Osteoblast (primary cell): Measurements from ENCODE around the gene ITIH5. TPM values are rescaled to one million over a fixed set of nuclear protein-coding genes. Genes with fewer than 3 reads are reported as not detected.
"Not testable (repeated sequence)": the region's sequence is repeated elsewhere in the genome, so short reads cannot be mapped to it uniquely, and the experiment has no call there.

Source experiments
- DNase-seq: peaks from one replicate; pipeline ENCODE4 v3.0.0; 2011; ENCODE audit warnings: low spot score, mixed read lengths; ENCODE audit not compliant: insufficient read length; ENCODE audit errors: missing footprints
- H2AFZ ChIP-seq: 2 replicates; pipeline ENCODE4 v1.6.0; 2011; ENCODE audit warnings: mild to moderate bottlenecking, low read length
- H3K27ac ChIP-seq: 2 replicates; pipeline ENCODE4 v1.5.1; 2011; ENCODE audit warnings: mild to moderate bottlenecking, low read depth, low read length, moderate library complexity
- H3K27me3 ChIP-seq: 2 replicates; pipeline ENCODE4 v1.6.0; 2012; ENCODE audit warnings: mild to moderate bottlenecking, control low read depth, inconsistent platforms, low read length, moderate library complexity; ENCODE audit not compliant: insufficient read depth
- H3K36me3 ChIP-seq: 2 replicates; pipeline ENCODE4 v1.5.1; 2011; ENCODE audit warnings: mild to moderate bottlenecking, low read length, control low read depth, moderate library complexity; ENCODE audit not compliant: insufficient read depth
- H3K4me1 ChIP-seq: 2 replicates; pipeline ENCODE4 v1.5.1; 2011; ENCODE audit warnings: mild to moderate bottlenecking, low read length, control low read depth, moderate library complexity; ENCODE audit not compliant: insufficient read depth
- H3K4me2 ChIP-seq: 2 replicates; pipeline ENCODE4 v1.6.0; 2011; ENCODE audit warnings: mild to moderate bottlenecking, low read length; ENCODE audit not compliant: insufficient read depth
- H3K4me3 ChIP-seq: fragments of 200-600 bp; sonication (generic); 3 replicates; pipeline ENCODE4 v1.5.1; 2012; ENCODE audit warnings: mild to moderate bottlenecking, low read length, inconsistent platforms; ENCODE audit not compliant: insufficient read depth
- H3K79me2 ChIP-seq: 2 replicates; pipeline ENCODE4 v1.6.0; 2012; ENCODE audit warnings: mild to moderate bottlenecking, low read length, control low read depth, inconsistent platforms; ENCODE audit not compliant: insufficient read depth
- H3K9me3 ChIP-seq: 2 replicates; pipeline ENCODE4 v1.5.1; 2011; ENCODE audit warnings: low read depth, low read length, control low read depth
- H4K20me1 ChIP-seq: 2 replicates; pipeline ENCODE4 v1.6.0; 2012; ENCODE audit warnings: mild to moderate bottlenecking, low read length, control low read depth; ENCODE audit not compliant: insufficient read depth
- total RNA-seq: library from RNA; depleted of rRNA; stranded (reverse); fragments of >200 nt; gene quantifications from 2 replicates; pipeline ENCODE4 v1.2.3, GENCODE V29; 2012
- TF ChIP-seq, protein P1 (sequence below): IDR thresholded peaks from 2 replicates; pipeline ENCODE4 v1.5.1; 2011; ENCODE audit warnings: mild to moderate bottlenecking, low read depth, low read length, moderate library complexity; ENCODE audit errors: extremely low read depth

The ITIH5 gene
- total RNA-seq, result 0.88 and 2.2 TPM in 2 replicates

DNA sequence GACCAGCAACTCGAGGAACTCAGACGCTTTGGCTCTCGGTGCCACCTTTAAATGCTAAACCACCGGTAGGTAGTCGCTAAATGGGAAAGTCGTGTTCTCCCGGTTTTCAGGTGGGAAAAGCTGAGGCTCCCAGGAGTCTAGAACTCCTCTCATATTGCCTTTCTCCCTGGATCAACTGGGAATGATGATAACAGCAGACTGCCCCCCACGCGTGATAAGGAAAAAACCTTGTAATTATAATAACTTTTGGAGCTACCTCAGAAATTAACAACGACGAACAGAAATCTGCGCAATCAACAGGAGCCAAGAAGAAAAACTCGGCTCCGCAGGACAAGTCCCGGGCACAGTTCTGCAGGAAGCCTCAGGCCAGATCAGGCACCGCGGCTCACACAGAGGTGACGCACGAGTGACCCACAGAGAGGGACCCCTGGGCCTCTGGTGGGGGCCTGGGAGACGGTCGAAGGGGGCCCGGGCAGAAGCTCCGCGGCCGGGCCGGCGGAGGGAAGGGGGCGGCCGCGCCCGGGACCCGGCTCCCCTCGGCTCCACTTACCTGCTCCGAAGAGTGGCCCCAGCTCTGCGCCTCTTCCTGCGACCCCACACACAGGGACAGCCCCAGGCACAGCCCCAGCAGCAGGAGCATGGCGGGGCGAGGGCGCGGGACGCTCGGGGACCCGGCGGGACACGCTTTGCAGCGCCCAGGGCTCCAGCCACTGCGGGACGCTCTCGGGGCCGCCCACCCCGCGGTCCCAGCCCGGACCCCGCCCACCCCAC lies at the start of gene ITIH5:
Gene ITIH5, minus strand, starts transcription at position 714 of the 771 bp plus-strand sequence. Its CDS starts 74 bp downstream, at position 640.
- Histone ChIP-seq H2AFZ (no peak within 1 kb of the TSS), H3K27me3 (peaks cover 18% of the 10 kb centered on the region), H3K4me3 (no peak within 1 kb of the TSS), H4K20me1 (no peaks in the 10 kb centered on the region), H3K79me2 (no peaks in the 10 kb centered on the region), H3K4me1 (no peaks in the 10 kb centered on the region), H3K36me3 (no peaks in the 10 kb centered on the region), H3K9me3 (no peaks in the 10 kb centered on the region), H3K4me2 (no peak within 1 kb of the TSS), H3K27ac (no peak within 1 kb of the TSS)
- TF ChIP-seq, protein P1, sequence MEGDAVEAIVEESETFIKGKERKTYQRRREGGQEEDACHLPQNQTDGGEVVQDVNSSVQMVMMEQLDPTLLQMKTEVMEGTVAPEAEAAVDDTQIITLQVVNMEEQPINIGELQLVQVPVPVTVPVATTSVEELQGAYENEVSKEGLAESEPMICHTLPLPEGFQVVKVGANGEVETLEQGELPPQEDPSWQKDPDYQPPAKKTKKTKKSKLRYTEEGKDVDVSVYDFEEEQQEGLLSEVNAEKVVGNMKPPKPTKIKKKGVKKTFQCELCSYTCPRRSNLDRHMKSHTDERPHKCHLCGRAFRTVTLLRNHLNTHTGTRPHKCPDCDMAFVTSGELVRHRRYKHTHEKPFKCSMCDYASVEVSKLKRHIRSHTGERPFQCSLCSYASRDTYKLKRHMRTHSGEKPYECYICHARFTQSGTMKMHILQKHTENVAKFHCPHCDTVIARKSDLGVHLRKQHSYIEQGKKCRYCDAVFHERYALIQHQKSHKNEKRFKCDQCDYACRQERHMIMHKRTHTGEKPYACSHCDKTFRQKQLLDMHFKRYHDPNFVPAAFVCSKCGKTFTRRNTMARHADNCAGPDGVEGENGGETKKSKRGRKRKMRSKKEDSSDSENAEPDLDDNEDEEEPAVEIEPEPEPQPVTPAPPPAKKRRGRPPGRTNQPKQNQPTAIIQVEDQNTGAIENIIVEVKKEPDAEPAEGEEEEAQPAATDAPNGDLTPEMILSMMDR, result no peak
- no peak for DNase-seq

- TF ChIP-seq, protein P1, result no peak
- no peak overlapping the region for H3K4me2 ChIP-seq
- no peak for DNase-seq
Measured at GRCh38 chr10:7715515-7715914, 48.7 kb upstream of the ITIH5 start.

GRCh38 chr10:7711075-7711474 lies 44.3 kb upstream of the ITIH5 start:
- H4K20me1 ChIP-seq, DNase-seq, H3K79me2 ChIP-seq, H3K4me2 ChIP-seq, H3K36me3 ChIP-seq, H3K4me3 ChIP-seq, H3K4me1 ChIP-seq, H3K27me3 ChIP-seq, H3K27ac ChIP-seq, H2AFZ ChIP-seq, H3K9me3 ChIP-seq: not testable (repeated sequence)

More at GRCh38 chr10:7715515-7715914, 48.7 kb upstream of the ITIH5 start:
- no peak overlapping the region for H3K27ac ChIP-seq
- H3K27me3 ChIP-seq, result no peaks in the 10 kb centered on the region
- H3K36me3 ChIP-seq, result no peaks in the 10 kb centered on the region
- H3K4me3 ChIP-seq, result no peak overlapping the region
- H3K4me1 ChIP-seq, result no peaks in the 10 kb centered on the region
- H3K9me3 ChIP-seq, result no peaks in the 10 kb centered on the region
- H4K20me1 ChIP-seq, result no peaks in the 10 kb centered on the region
- H3K79me2 ChIP-seq, result no peaks in the 10 kb centered on the region
- H2AFZ ChIP-seq, result no peak overlapping the region

GRCh38 chr10:7710446-7710845 lies 43.7 kb upstream of the ITIH5 start:
- no peak overlapping the region for H3K4me3 ChIP-seq
- no peak overlapping the region for H2AFZ ChIP-seq
- H3K4me2 ChIP-seq, result no peak overlapping the region
- no peaks in the 10 kb centered on the region for H4K20me1 ChIP-seq
- no peak for DNase-seq
- TF ChIP-seq, protein P1, result no peak
- H3K27me3 ChIP-seq, result no peaks in the 10 kb centered on the region
- H3K27ac ChIP-seq, result no peak overlapping the region
- no peaks in the 10 kb centered on the region for H3K79me2 ChIP-seq
- H3K4me1 ChIP-seq, result no peaks in the 10 kb centered on the region
- no peaks in the 10 kb centered on the region for H3K9me3 ChIP-seq
- H3K36me3 ChIP-seq, result no peaks in the 10 kb centered on the region
